ENCODE measurements around the gene C1orf167.

The C1orf167 gene

GRCh38 chr1:11764519-11764918 lies 2.5 kb downstream of the C1orf167 start:
- no peak overlapping the region for H3K4me3 ChIP-seq (ENCODE audit: low read depth, low read length)

GRCh38 chr1:11765661-11766428 lies 3.9 kb downstream of the C1orf167 start:
- H3K4me3 ChIP-seq (ENCODE audit: low read depth, low read length): no peak overlapping the region

- H3K4me3 ChIP-seq (ENCODE audit: low read depth, low read length): no peak overlapping the region
Measured at GRCh38 chr1:11766429-11766776, 4.4 kb downstream of the C1orf167 start.

- H3K4me3 ChIP-seq (ENCODE audit: low read depth, low read length): no peak overlapping the region
Measured at GRCh38 chr1:11767922-11768704, 6.1 kb downstream of the C1orf167 start.

GRCh38 chr1:11768821-11769220 lies 6.8 kb downstream of the C1orf167 start:
- no peak overlapping the region for H3K4me3 ChIP-seq (ENCODE audit: low read depth, low read length)

GRCh38 chr1:11769274-11769673 lies 7.3 kb downstream of the C1orf167 start:
- no peak overlapping the region for H3K4me3 ChIP-seq (ENCODE audit: low read depth, low read length)

GRCh38 chr1:11770011-11770410 lies 8.0 kb downstream of the C1orf167 start:
- H3K4me3 ChIP-seq (ENCODE audit: low read depth, low read length): no peak overlapping the region

- no peak overlapping the region for H3K4me3 ChIP-seq (ENCODE audit: low read depth, low read length)
Measured at GRCh38 chr1:11771481-11772043, 9.6 kb downstream of the C1orf167 start.

GRCh38 chr1:11772458-11772857 lies 10.5 kb downstream of the C1orf167 start:
- H3K4me3 ChIP-seq (ENCODE audit: low read depth, low read length): no peak overlapping the region

GRCh38 chr1:11774753-11775152 lies 12.8 kb downstream of the C1orf167 start:
- no peak overlapping the region for H3K4me3 ChIP-seq (ENCODE audit: low read depth, low read length)

- H3K4me3 ChIP-seq (ENCODE audit: low read depth, low read length): no peak overlapping the region
Measured at GRCh38 chr1:11777658-11778322, 15.8 kb downstream of the C1orf167 start.

GRCh38 chr1:11778336-11778735 lies 16.3 kb downstream of the C1orf167 start:
- no peak overlapping the region for H3K4me3 ChIP-seq (ENCODE audit: low read depth, low read length)

- H3K4me3 ChIP-seq (ENCODE audit: low read depth, low read length): no peak overlapping the region
Measured at GRCh38 chr1:11778844-11779623, 17.0 kb downstream of the C1orf167 start.

- no peak overlapping the region for H3K4me3 ChIP-seq (ENCODE audit: low read depth, low read length)
Measured at GRCh38 chr1:11779715-11780379, 17.9 kb downstream of the C1orf167 start.

- H3K4me3 ChIP-seq (ENCODE audit: low read depth, low read length): no peak overlapping the region
Measured at GRCh38 chr1:11780380-11781147, 18.6 kb downstream of the C1orf167 start.

GRCh38 chr1:11781297-11781696 lies 19.3 kb downstream of the C1orf167 start:
- no peak overlapping the region for H3K4me3 ChIP-seq (ENCODE audit: low read depth, low read length)

- H3K4me3 ChIP-seq (ENCODE audit: low read depth, low read length): no peak overlapping the region
Measured at GRCh38 chr1:11782127-11782708, 20.2 kb downstream of the C1orf167 start.

- H3K4me3 ChIP-seq (ENCODE audit: low read depth, low read length): no peak overlapping the region
Measured at GRCh38 chr1:11783556-11783955, 21.6 kb downstream of the C1orf167 start.

Data from iPS-11a (cell line).